ENCODE results near the gene C1orf210.

GRCh38 chr1:43302201-43302600 lies 16.8 kb upstream of the C1orf210 start:
- TF ChIP-seq EP300 (IDR thresholded peaks at IDR 0.05) = no peak
- TF ChIP-seq, protein P1, sequence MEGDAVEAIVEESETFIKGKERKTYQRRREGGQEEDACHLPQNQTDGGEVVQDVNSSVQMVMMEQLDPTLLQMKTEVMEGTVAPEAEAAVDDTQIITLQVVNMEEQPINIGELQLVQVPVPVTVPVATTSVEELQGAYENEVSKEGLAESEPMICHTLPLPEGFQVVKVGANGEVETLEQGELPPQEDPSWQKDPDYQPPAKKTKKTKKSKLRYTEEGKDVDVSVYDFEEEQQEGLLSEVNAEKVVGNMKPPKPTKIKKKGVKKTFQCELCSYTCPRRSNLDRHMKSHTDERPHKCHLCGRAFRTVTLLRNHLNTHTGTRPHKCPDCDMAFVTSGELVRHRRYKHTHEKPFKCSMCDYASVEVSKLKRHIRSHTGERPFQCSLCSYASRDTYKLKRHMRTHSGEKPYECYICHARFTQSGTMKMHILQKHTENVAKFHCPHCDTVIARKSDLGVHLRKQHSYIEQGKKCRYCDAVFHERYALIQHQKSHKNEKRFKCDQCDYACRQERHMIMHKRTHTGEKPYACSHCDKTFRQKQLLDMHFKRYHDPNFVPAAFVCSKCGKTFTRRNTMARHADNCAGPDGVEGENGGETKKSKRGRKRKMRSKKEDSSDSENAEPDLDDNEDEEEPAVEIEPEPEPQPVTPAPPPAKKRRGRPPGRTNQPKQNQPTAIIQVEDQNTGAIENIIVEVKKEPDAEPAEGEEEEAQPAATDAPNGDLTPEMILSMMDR (IDR thresholded peaks at IDR 0.05) = no peak
